IMR-90 (cell line): ENCODE results near the gene AP3D1.

ENCODE experiments used
- CEBPB ChIP-seq: IDR thresholded peaks from 2 replicates; pipeline ENCODE4 v1.6.1; 2012; ENCODE audit warnings: low read depth, low read length, improper control_type of control experiment
- CHD1 ChIP-seq: IDR thresholded peaks from 2 replicates; pipeline ENCODE4 v1.6.1; 2012; ENCODE audit warnings: low read depth, low read length, improper control_type of control experiment
- CTCF ChIP-seq: conservative IDR thresholded peaks from 2 replicates; pipeline ENCODE4 v1.5.1; 2012; ENCODE audit warnings: mild to moderate bottlenecking, low read depth, low read length, improper control_type of control experiment
- MAZ ChIP-seq: IDR thresholded peaks from 2 replicates; pipeline ENCODE4 v1.6.1; 2012; ENCODE audit warnings: low read depth, mild to moderate bottlenecking, low read length, improper control_type of control experiment, moderate library complexity, borderline replicate concordance
- MXI1 ChIP-seq: IDR thresholded peaks from 2 replicates; pipeline ENCODE4 v1.6.1; 2012; ENCODE audit warnings: low read depth, mild to moderate bottlenecking, low read length, moderate library complexity, borderline replicate concordance
- POLR2A ChIP-seq: IDR thresholded peaks from 2 replicates; pipeline ENCODE4 v1.6.1; 2012; ENCODE audit warnings: mild to moderate bottlenecking, low read depth, low read length
- RAD21 ChIP-seq: IDR thresholded peaks from 2 replicates; pipeline ENCODE4 v1.6.1; 2012; ENCODE audit warnings: low read length, improper control_type of control experiment
- RCOR1 ChIP-seq: IDR thresholded peaks from 2 replicates; pipeline ENCODE4 v1.6.1; 2012; ENCODE audit warnings: mild to moderate bottlenecking, low read length, improper control_type of control experiment; ENCODE audit not compliant: insufficient replicate concordance
- RFX5 ChIP-seq: IDR thresholded peaks from 2 replicates; pipeline ENCODE4 v1.8.0; 2012; ENCODE audit warnings: low read depth, mild to moderate bottlenecking, low read length, moderate library complexity
- SMC3 ChIP-seq: fragments of 150-350 bp; IDR thresholded peaks from 2 replicates; pipeline ENCODE4 v1.6.1; 2016; ENCODE audit warnings: low read depth, mild to moderate bottlenecking, antibody characterized with exemption, low read length, moderate library complexity
- USF2 ChIP-seq: fragments of 150-350 bp; IDR thresholded peaks from 2 replicates; pipeline ENCODE4 v1.6.1; 2017; ENCODE audit warnings: mild to moderate bottlenecking, antibody characterized with exemption, low read length, low read depth
- TF ChIP-seq, protein P1 (sequence below): fragments of 150-350 bp; IDR thresholded peaks from 2 replicates; pipeline ENCODE4 v1.6.1; 2016; ENCODE audit warnings: low read depth, mild to moderate bottlenecking, low read length, moderate library complexity, borderline replicate concordance

- no peak for TF ChIP-seq CTCF
- TF ChIP-seq, protein P1, sequence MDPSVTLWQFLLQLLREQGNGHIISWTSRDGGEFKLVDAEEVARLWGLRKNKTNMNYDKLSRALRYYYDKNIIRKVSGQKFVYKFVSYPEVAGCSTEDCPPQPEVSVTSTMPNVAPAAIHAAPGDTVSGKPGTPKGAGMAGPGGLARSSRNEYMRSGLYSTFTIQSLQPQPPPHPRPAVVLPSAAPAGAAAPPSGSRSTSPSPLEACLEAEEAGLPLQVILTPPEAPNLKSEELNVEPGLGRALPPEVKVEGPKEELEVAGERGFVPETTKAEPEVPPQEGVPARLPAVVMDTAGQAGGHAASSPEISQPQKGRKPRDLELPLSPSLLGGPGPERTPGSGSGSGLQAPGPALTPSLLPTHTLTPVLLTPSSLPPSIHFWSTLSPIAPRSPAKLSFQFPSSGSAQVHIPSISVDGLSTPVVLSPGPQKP: no peak
- TF ChIP-seq CEBPB: no peak
- no peak for TF ChIP-seq POLR2A
- TF ChIP-seq MXI1: no peak
- no peak for TF ChIP-seq RAD21
- no peak for TF ChIP-seq RCOR1
- TF ChIP-seq CHD1: no peak
- TF ChIP-seq MAZ: no peak
- TF ChIP-seq SMC3: no peak
- TF ChIP-seq RFX5: no peak
- TF ChIP-seq USF2: no peak
Measured at GRCh38 chr19:2118438-2118837, 32.9 kb downstream of the AP3D1 start.
